ENCODE measurements around the gene HAS3.

HAS3 gene

GRCh38 chr16:69131167-69131838, 25.9 kb downstream of the HAS3 start:
- no peaks in the 10 kb centered on the region for H3K9me2 ChIP-seq (replicated peaks; ENCODE audit: low read depth, low read length)
- no peaks in the 10 kb centered on the region for H3K9me3 ChIP-seq (ENCODE audit: insufficient read depth, low read depth, low read length)
- H3K4me2 ChIP-seq (ENCODE audit: low read depth, low read length, poor library complexity, severe bottlenecking) = peak overlapping the region; percentile 98
- H2AFZ ChIP-seq (ENCODE audit: low read length) = peak overlapping the region; percentile 29; the same call in 1 of the 2 replicates
- peak overlapping the region; percentile 100 for H3K9ac ChIP-seq (ENCODE audit: low read depth, low read length, poor library complexity, severe bottlenecking)
- no peak for TF ChIP-seq EZH2phosphoT487 (IDR thresholded peaks at IDR 0.05; ENCODE audit: borderline replicate concordance)
- TF ChIP-seq CTCF (conservative IDR thresholded peaks at IDR 0.05; ENCODE audit: low read length) = no peak
- peaks cover 84% of the 10 kb centered on the region for H3K79me2 ChIP-seq (ENCODE audit: insufficient read depth, low read length)
- peaks cover 39% of the 10 kb centered on the region for H4K20me1 ChIP-seq (ENCODE audit: insufficient read depth, low read length, poor library complexity, severe bottlenecking)
- H3K36me3 ChIP-seq (ENCODE audit: insufficient read depth, low read length) = no peaks in the 10 kb centered on the region
- peaks cover 5% of the 10 kb centered on the region for H3K27me3 ChIP-seq (ENCODE audit: insufficient read depth, low read length, poor library complexity, severe bottlenecking)
- H3F3A ChIP-seq (ENCODE audit: low read depth) = no peaks in the 10 kb centered on the region; the same call in 1 of the 2 replicates
- H3K4me1 ChIP-seq (ENCODE audit: insufficient read depth, low read length, poor library complexity, severe bottlenecking) = peaks cover 38% of the 10 kb centered on the region
- H3K4me3 ChIP-seq (ENCODE audit: low read length, poor library complexity, severe bottlenecking) = peak overlapping the region; percentile 96

- peak overlapping the region; percentile 96 for H3K4me3 ChIP-seq (ENCODE audit: low read length, poor library complexity, severe bottlenecking)
- H2AFZ ChIP-seq (ENCODE audit: low read length) = peak overlapping the region; percentile 29
These were observed 26.5 kb downstream of the HAS3 start for GRCh38 chr16:69131839-69132423.

More at GRCh38 chr16:69131839-69132423, 26.5 kb downstream of the HAS3 start:
- H4K20me1 ChIP-seq (ENCODE audit: insufficient read depth, low read length, poor library complexity, severe bottlenecking) = peaks cover 39% of the 10 kb centered on the region
- peak overlapping the region; percentile 100 for H3K9ac ChIP-seq (ENCODE audit: low read depth, low read length, poor library complexity, severe bottlenecking)
- no peaks in the 10 kb centered on the region for H3K9me3 ChIP-seq (ENCODE audit: insufficient read depth, low read depth, low read length)
- peaks cover 91% of the 10 kb centered on the region for H3K79me2 ChIP-seq (ENCODE audit: insufficient read depth, low read length)
- peaks cover 2% of the 10 kb centered on the region; the same call in 1 of the 2 replicates for H3K36me3 ChIP-seq (ENCODE audit: insufficient read depth, low read length)
- TF ChIP-seq EZH2phosphoT487 (IDR thresholded peaks at IDR 0.05; ENCODE audit: borderline replicate concordance) (no peak), CTCF (conservative IDR thresholded peaks at IDR 0.05; ENCODE audit: low read length) (no peak)
- H3F3A ChIP-seq (ENCODE audit: low read depth) = no peaks in the 10 kb centered on the region; the same call in 1 of the 2 replicates
- H3K4me2 ChIP-seq (ENCODE audit: low read depth, low read length, poor library complexity, severe bottlenecking) = peak overlapping the region; percentile 98
- peaks cover 43% of the 10 kb centered on the region for H3K4me1 ChIP-seq (ENCODE audit: insufficient read depth, low read length, poor library complexity, severe bottlenecking)
- no peaks in the 10 kb centered on the region for H3K9me2 ChIP-seq (replicated peaks; ENCODE audit: low read depth, low read length)
- H3K27me3 ChIP-seq (ENCODE audit: insufficient read depth, low read length, poor library complexity, severe bottlenecking) = peaks cover 5% of the 10 kb centered on the region
